Astrocyte (in vitro differentiated cells and primary cell): ENCODE data around the gene TMEM175.

Experiments
- CTCF ChIP-seq: IDR thresholded peaks from 2 replicates; pipeline ENCODE4 v1.5.1; 2011; ENCODE audit warnings: low read depth, mild to moderate bottlenecking, inconsistent platforms, low read length, moderate library complexity; ENCODE audit not compliant: insufficient read depth
- EZH2 ChIP-seq: IDR thresholded peaks from 2 replicates; pipeline ENCODE4 v1.6.1; 2012; ENCODE audit warnings: mild to moderate bottlenecking, low read length, inconsistent platforms; ENCODE audit not compliant: insufficient read depth

DNA sequence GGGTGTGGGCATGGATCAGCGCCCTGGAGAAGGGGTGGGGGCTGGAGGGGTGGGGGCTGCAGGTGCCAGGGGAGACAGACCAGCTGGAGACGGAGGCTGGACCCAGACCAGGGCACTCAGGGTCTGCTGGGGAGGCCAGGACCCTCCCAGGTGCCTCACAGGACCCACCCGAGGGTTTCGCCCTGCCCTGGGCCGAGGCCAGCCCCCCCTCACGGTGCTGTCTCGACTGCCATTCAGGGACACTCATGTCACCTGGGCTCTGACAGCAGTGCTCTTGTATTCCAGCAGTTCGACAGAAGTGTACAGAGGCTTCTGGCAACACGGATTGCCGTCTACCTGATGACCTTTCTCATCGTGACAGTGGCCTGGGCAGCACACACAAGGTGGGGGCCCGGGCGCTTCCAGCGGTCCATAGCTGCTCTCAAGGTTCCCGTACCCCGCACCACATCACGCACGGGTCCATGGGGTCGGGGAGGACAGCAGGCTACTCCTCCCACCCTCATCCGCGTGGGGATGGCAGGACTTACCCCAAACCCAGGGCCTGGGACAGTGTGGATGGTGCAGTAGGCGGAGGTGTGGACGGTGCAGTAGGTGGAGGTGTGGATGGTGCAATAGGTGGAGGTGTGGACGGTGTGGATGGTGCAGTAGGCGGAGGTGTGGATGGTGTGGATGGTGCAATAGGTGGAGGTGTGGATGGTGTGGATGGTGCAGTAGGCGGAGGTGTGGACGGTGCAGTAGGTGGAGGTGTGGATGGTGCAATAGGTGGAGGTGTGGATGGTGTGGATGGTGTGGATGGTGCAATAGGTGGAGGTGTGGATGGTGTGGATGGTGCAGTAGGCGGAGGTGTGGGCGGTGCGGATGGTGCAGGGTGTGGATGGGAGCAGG lies 18.1 kb downstream of the TMEM175 start:
- TF ChIP-seq CTCF = no peak
- TF ChIP-seq EZH2 = no peak
